PC-3 (cell line): ENCODE data around the gene FRMD6.

Source experiments
- EZH2 ChIP-seq: fragments of 300-600 bp; sonication (generic); IDR thresholded peaks from one replicate; pipeline ENCODE4 v1.6.1; 2017; ENCODE audit warnings: antibody characterized with exemption, mild to moderate bottlenecking, low read length; ENCODE audit not compliant: unreplicated experiment
- EZH2phosphoT487 ChIP-seq: fragments of 300-600 bp; sonication (generic); IDR thresholded peaks from 2 replicates; pipeline ENCODE4 v1.6.1; 2018; ENCODE audit warnings: mild to moderate bottlenecking, antibody characterized with exemption, low read length, borderline replicate concordance
- TF ChIP-seq, protein P1 (sequence below): fragments of 300-600 bp; sonication (generic); conservative IDR thresholded peaks from 2 replicates; pipeline ENCODE4 v1.5.1; 2017; ENCODE audit warnings: antibody characterized with exemption, low read depth, mild to moderate bottlenecking, low read length

- TF ChIP-seq EZH2phosphoT487 (no peak), EZH2 (no peak)
- TF ChIP-seq, protein P1, sequence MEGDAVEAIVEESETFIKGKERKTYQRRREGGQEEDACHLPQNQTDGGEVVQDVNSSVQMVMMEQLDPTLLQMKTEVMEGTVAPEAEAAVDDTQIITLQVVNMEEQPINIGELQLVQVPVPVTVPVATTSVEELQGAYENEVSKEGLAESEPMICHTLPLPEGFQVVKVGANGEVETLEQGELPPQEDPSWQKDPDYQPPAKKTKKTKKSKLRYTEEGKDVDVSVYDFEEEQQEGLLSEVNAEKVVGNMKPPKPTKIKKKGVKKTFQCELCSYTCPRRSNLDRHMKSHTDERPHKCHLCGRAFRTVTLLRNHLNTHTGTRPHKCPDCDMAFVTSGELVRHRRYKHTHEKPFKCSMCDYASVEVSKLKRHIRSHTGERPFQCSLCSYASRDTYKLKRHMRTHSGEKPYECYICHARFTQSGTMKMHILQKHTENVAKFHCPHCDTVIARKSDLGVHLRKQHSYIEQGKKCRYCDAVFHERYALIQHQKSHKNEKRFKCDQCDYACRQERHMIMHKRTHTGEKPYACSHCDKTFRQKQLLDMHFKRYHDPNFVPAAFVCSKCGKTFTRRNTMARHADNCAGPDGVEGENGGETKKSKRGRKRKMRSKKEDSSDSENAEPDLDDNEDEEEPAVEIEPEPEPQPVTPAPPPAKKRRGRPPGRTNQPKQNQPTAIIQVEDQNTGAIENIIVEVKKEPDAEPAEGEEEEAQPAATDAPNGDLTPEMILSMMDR, result no peak
These were observed 122.5 kb downstream of the FRMD6 start for GRCh38 chr14:51774209-51774608.
